Measurements from ENCODE around the gene ESAM. TPM values are rescaled to one million over a fixed set of nuclear protein-coding genes. Genes with fewer than 3 reads are reported as not detected.

ESAM gene
- total RNA-seq, 5 donors from 2014 or later (not counting 1 experiment from before 2014, with no cell fraction given): 1.2 to 3.5 (median 2.5) TPM

- Mint-ChIP-seq H3K27ac (no peak overlapping the region), H3K4me3 (no peak overlapping the region), H3K4me1 (peaks cover 26 to 31% (median 28%) of the 10 kb centered on the region in 3 donors), H3K9me3 (no peaks in the 10 kb centered on the region), H3K36me3 (no peaks in the 10 kb centered on the region), H3K27me3 (peaks cover 7% of the 10 kb centered on the region in 2 donors)
- Histone ChIP-seq H3K4me1 (ENCODE audit: control insufficient read depth in 1 of 2, extremely low read depth in 1 of 2, insufficient read depth in 2 of 2, low read length in 2 of 2) (peaks cover 10 to 33% of the 10 kb centered on the region in 2 experiments), H3K36me3 (ENCODE audit: control insufficient read depth in 2 of 2, extremely low read depth in 1 of 2, insufficient read depth in 1 of 2, low read length in 1 of 2) (no peaks in the 10 kb centered on the region), H3K4me3 (ENCODE audit: control insufficient read depth in 1 of 2, extremely low read depth in 1 of 2, low read length in 1 of 2) (no peak overlapping the region), H3K9me3 (no peaks in the 10 kb centered on the region), H3K27me3 (replicated peaks in 1 of 2; ENCODE audit: control insufficient read depth in 2 of 2, extremely low read depth in 1 of 2, insufficient read depth in 2 of 2, low read length in 1 of 2) (peaks cover 0 to 32% of the 10 kb centered on the region in 2 experiments), H3K27ac (ENCODE audit: low read length) (no peak overlapping the region)
- POLR2A ChIA-PET: no interaction called here
- no peak for ATAC-seq (replicated peaks in 1 of 4)
- no peak for DNase-seq
- WGBS (ENCODE audit: insufficient coverage): no CpG with 5 or more reads among the region's 6 CpGs
- CTCF ChIA-PET: interaction anchor here in 1 of 2 donors (0.7 to 1.8 kb wide), 5 partner anchors 21 to 133 kb away, joined by 3 to 8 read pairs (median 3); no protein-coding TSS in a partner anchor
Measured at GRCh38 chr11:124743050-124743449, 19.0 kb downstream of the ESAM start.

- no peaks in the 10 kb centered on the region for H3K36me3 ChIP-seq (ENCODE audit: control insufficient read depth in 2 of 2, extremely low read depth in 1 of 2, insufficient read depth in 1 of 2, low read length in 1 of 2)
- POLR2A ChIA-PET: no interaction called here
- Mint-ChIP-seq H3K36me3 (no peaks in the 10 kb centered on the region), H3K4me3 (no peak overlapping the region), H3K4me1 (peaks cover 26 to 31% (median 28%) of the 10 kb centered on the region in 3 donors), H3K27ac (no peak overlapping the region), H3K27me3 (peaks cover 7 to 9% of the 10 kb centered on the region in 2 donors), H3K9me3 (no peaks in the 10 kb centered on the region)
- no peaks in the 10 kb centered on the region for H3K9me3 ChIP-seq
- H3K27ac ChIP-seq (ENCODE audit: low read length): no peak overlapping the region
- no peak for DNase-seq
- no peak overlapping the region for H3K4me3 ChIP-seq (ENCODE audit: control insufficient read depth in 1 of 2, extremely low read depth in 1 of 2, low read length in 1 of 2)
- peaks cover 0 to 32% of the 10 kb centered on the region in 2 experiments for H3K27me3 ChIP-seq (replicated peaks in 1 of 2; ENCODE audit: control insufficient read depth in 2 of 2, extremely low read depth in 1 of 2, insufficient read depth in 2 of 2, low read length in 1 of 2)
- CTCF ChIA-PET: interaction anchor here in 1 of 2 donors (0.9 to 1.5 kb wide), 2 partner anchors 49 to 134 kb away, joined by 3 read pairs; no protein-coding TSS in a partner anchor
- no peak for ATAC-seq (replicated peaks in 1 of 4)
- WGBS (ENCODE audit: insufficient coverage): 90% methylated on average over 2 of the region's 2 CpGs
- peaks cover 10 to 33% of the 10 kb centered on the region in 2 experiments for H3K4me1 ChIP-seq (ENCODE audit: control insufficient read depth in 1 of 2, extremely low read depth in 1 of 2, insufficient read depth in 2 of 2, low read length in 2 of 2)
Measured at GRCh38 chr11:124742555-124742954, 19.5 kb downstream of the ESAM start.

GRCh38 chr11:124740277-124740882 is 21.7 kb downstream of the ESAM start:
- ChIA-PET POLR2A (no interaction called here), CTCF (interaction anchor here (0.6 to 1.4 kb wide), 4 partner anchors 12 to 99 kb away, joined by 3 to 13 read pairs (median 4); no protein-coding TSS in a partner anchor)
- Mint-ChIP-seq H3K27ac (no peak overlapping the region), H3K4me1 (peaks cover 18 to 22% (median 19%) of the 10 kb centered on the region in 3 donors), H3K9me3 (no peaks in the 10 kb centered on the region), H3K36me3 (no peaks in the 10 kb centered on the region), H3K27me3 (peaks cover 7 to 9% of the 10 kb centered on the region in 2 donors), H3K4me3 (peak overlapping the region; percentile 74 to 86 (median 83))
- Histone ChIP-seq H3K4me3 (ENCODE audit: control insufficient read depth in 1 of 2, extremely low read depth in 1 of 2, low read length in 1 of 2) (peak overlapping the region; percentile 59 to 86), H3K9me3 (no peaks in the 10 kb centered on the region), H3K27me3 (replicated peaks in 1 of 2; ENCODE audit: control insufficient read depth in 2 of 2, extremely low read depth in 1 of 2, insufficient read depth in 2 of 2, low read length in 1 of 2) (peaks cover 0 to 38% of the 10 kb centered on the region in 2 experiments), H3K4me1 (ENCODE audit: control insufficient read depth in 1 of 2, extremely low read depth in 1 of 2, insufficient read depth in 2 of 2, low read length in 2 of 2) (peaks cover 8 to 20% of the 10 kb centered on the region in 2 experiments), H3K27ac (ENCODE audit: low read length) (no peak overlapping the region), H3K36me3 (ENCODE audit: control insufficient read depth in 2 of 2, extremely low read depth in 1 of 2, insufficient read depth in 1 of 2, low read length in 1 of 2) (no peaks in the 10 kb centered on the region)
- peak; percentile 39 to 54 (median 40) for ATAC-seq (replicated peaks in 1 of 4)
- 1% methylated on average over 30 of the region's 37 CpGs for WGBS (ENCODE audit: insufficient coverage)
- DNase-seq: peak in 27 of 35 experiments; percentile 30 to 72 (median 43)

GRCh38 chr11:124739479-124740276 is 22.4 kb downstream of the ESAM start, which contains the start of gene NRGN:
NRGN (plus strand) TSS chr11:124739942; CDS start chr11:124740085, 143 bp downstream.
- H3K4me3 Mint-ChIP-seq: peak within 1 kb of the TSS; percentile 74 to 86 (median 83)
- H3K27ac ChIP-seq (ENCODE audit: low read length): no peak within 1 kb of the TSS
- peak within 1 kb of the TSS in 1 of 2 donors; percentile 32 for H3K27ac Mint-ChIP-seq
- no peaks in the 10 kb centered on the region for H3K36me3 ChIP-seq (ENCODE audit: control insufficient read depth in 2 of 2, extremely low read depth in 1 of 2, insufficient read depth in 1 of 2, low read length in 1 of 2)
- H3K9me3 Mint-ChIP-seq: no peaks in the 10 kb centered on the region
- POLR2A ChIA-PET: no interaction called here
- H3K27me3 ChIP-seq (replicated peaks in 1 of 2; ENCODE audit: control insufficient read depth in 2 of 2, extremely low read depth in 1 of 2, insufficient read depth in 2 of 2, low read length in 1 of 2): peaks cover 0 to 38% of the 10 kb centered on the region in 2 experiments
- peak within 1 kb of the TSS; percentile 59 to 86 for H3K4me3 ChIP-seq (ENCODE audit: control insufficient read depth in 1 of 2, extremely low read depth in 1 of 2, low read length in 1 of 2)
- H3K4me1 ChIP-seq (ENCODE audit: control insufficient read depth in 1 of 2, extremely low read depth in 1 of 2, insufficient read depth in 2 of 2, low read length in 2 of 2): peaks cover 8 to 16% of the 10 kb centered on the region in 2 experiments
- H3K4me1 Mint-ChIP-seq: peaks cover 14 to 18% (median 18%) of the 10 kb centered on the region in 3 donors
- H3K9me3 ChIP-seq: no peaks in the 10 kb centered on the region
- H3K27me3 Mint-ChIP-seq: peaks cover 7 to 9% of the 10 kb centered on the region in 2 donors
- CTCF ChIA-PET: interaction anchor here (1.1 to 1.4 kb wide), 4 partner anchors 13 to 70 kb away, joined by 3 to 4 read pairs (median 3); no protein-coding TSS in a partner anchor
- no peaks in the 10 kb centered on the region for H3K36me3 Mint-ChIP-seq
- WGBS (ENCODE audit: insufficient coverage): 4% methylated on average over 39 of the region's 59 CpGs
- DNase-seq (peak; percentile 62 to 86 (median 76)), ATAC-seq (replicated peaks in 1 of 4) (peak; percentile 95 to 97 (median 95))

GRCh38 chr11:124738713-124739478 is 23.2 kb downstream of the ESAM start:
- Mint-ChIP-seq H3K4me3 (peak overlapping the region; percentile 74 to 86 (median 83)), H3K36me3 (no peaks in the 10 kb centered on the region), H3K4me1 (peaks cover 13 to 18% (median 18%) of the 10 kb centered on the region in 3 donors), H3K27me3 (peaks cover 7 to 9% of the 10 kb centered on the region in 2 donors), H3K9me3 (no peaks in the 10 kb centered on the region), H3K27ac (peak overlapping the region in 1 of 2 donors; percentile 32)
- ATAC-seq (replicated peaks in 1 of 4) (no peak), DNase-seq (no peak)
- Histone ChIP-seq H3K4me1 (ENCODE audit: control insufficient read depth in 1 of 2, extremely low read depth in 1 of 2, insufficient read depth in 2 of 2, low read length in 2 of 2) (peaks cover 8 to 16% of the 10 kb centered on the region in 2 experiments), H3K9me3 (no peaks in the 10 kb centered on the region), H3K27ac (ENCODE audit: low read length) (no peak overlapping the region), H3K4me3 (ENCODE audit: control insufficient read depth in 1 of 2, extremely low read depth in 1 of 2, low read length in 1 of 2) (peak overlapping the region; percentile 59 to 64), H3K36me3 (ENCODE audit: control insufficient read depth in 2 of 2, extremely low read depth in 1 of 2, insufficient read depth in 1 of 2, low read length in 1 of 2) (no peaks in the 10 kb centered on the region), H3K27me3 (replicated peaks in 1 of 2; ENCODE audit: control insufficient read depth in 2 of 2, extremely low read depth in 1 of 2, insufficient read depth in 2 of 2, low read length in 1 of 2) (peaks cover 0 to 38% of the 10 kb centered on the region in 2 experiments)
- WGBS (ENCODE audit: insufficient coverage): 91% methylated on average over 17 of the region's 21 CpGs
- ChIA-PET POLR2A (interaction anchor here (0.6 to 0.8 kb wide), 2 partner anchors 15 to 50 kb away, joined by 3 to 4 read pairs; no protein-coding TSS in a partner anchor), CTCF (interaction anchor here (1.1 to 1.4 kb wide), 4 partner anchors 9 to 70 kb away, joined by 3 to 4 read pairs (median 3); no protein-coding TSS in a partner anchor)
